Suppressor macrophage (primary cell): ENCODE results near the gene NOTCH2.
"Not testable (repeated sequence)": the region's sequence is repeated elsewhere in the genome, so short reads cannot be mapped to it uniquely, and the experiment has no call there.

Source experiments
- DNase-seq, 4 experiments: peaks; one replicate each; pipeline ENCODE4 v3.0.0-alpha.2; 2020 to 2022
- total RNA-seq, 17 experiments: gene quantifications; one replicate each; lab custom pipeline; 2026; ENCODE audit warnings: mixed read lengths in 6 of 17, inconsistent platforms in 3 of 17; lab: John Stamatoyannopoulos, UW

NOTCH2 gene
- 283 to 938 (median 470) reads per million in 17 experiments for total RNA-seq

DNA sequence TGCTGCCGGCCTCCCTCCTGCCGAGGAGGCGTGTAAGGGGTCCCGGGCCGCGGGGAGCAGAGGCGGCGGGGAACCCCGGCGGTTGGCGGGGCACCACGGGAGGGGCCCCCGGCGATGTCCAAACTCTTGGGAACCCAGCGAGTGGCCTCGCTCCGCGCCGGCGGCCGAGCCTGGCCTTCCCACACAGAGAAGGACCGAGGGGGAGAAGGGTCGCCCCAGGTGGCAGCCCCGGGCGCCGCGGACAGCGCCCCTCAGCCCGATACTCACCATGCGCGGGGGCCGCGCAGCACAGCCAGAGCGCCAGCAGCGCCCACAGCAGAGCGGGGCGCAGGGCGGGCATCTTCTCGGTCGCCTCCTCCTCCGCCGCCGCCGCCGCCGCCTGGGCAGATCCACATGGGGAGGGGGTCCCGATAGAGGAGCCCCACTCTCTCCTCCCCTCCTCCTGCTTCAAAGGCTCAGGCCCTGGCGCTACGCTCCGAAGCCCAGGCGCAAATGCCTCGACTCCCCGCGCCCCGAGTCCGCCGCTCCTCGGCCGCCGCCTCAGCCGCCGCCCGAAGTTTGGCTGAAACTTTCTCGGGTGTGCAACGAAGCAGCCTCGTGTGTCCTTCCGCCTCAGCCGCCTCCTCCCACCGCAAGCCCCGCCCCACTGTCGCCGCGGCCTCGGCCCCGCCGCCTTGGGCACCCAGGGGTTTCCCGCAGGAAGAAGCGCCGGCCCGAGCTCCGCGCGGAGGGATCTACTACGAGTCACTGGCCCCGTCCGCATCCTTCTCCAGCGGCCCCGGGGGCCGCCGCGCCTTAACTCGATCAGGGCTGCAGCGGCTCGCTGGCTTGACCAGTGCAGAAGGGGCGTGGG lies at the start of gene NOTCH2:
Gene NOTCH2 (minus strand): TSS at position 596 of the 853 bp plus-strand sequence. CDS start 256 bp downstream, at position 340.
- DNase-seq = peak; percentile 3 to 54 (median 34)

DNA sequence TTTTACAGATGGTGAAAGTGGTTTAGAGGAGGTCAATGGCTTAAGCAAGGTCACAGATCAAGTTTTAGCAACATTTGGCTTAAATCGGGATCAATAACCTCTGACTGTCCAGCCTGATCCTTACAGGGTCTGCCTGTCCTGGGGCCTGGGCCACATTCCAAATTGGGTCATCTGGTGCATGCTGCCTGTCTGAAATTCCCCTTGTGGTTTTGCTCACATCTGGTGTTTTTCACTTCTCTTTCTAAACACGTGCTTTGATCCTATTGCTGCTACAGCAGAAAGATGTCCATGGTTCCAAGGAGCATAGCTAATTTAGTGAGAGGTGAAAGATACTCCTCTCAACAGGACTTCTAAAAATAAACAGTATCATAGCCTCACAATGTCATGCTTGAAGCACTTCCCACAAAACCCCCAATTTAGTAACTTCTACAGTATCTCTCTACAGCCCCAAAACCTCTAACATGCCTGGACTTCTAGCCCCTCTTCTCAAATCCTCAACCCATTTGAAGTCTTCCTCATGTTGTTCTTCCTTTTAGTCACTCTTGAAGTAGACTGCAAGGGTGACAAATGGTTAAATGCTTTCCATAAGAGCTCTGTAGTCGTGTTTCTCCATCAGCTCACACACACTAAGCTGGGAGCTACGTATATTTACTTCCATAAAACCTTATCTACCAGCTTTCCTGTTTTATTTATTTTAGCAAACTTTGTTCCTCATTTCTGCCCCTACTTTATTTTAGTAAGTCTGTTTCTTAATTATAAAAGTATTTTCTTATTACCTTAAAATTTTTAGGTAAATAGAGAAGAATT lies 48.1 kb upstream of the NOTCH2 start:
- DNase-seq = peak; percentile 20 to 58 (median 42)

DNA sequence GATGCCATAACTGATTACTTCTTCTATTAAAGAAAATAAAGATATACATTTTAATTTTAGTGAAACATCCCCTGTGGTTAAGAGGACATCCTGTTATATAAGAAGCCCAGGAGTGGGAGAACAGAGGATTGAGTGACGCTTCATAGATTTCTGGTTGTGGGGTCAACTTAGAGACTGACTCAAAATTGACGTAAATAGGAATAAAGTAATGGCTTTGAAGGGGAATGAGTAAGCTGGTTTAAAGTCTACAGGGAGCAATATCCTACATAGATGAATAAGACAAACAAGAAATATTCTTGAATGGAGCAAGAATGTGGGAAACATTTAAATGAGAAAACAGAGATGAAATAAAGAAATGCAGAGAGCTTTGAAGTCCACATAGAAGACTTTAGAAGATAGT lies 46.6 kb upstream of the NOTCH2 start:
- DNase-seq = not testable (repeated sequence)

DNA sequence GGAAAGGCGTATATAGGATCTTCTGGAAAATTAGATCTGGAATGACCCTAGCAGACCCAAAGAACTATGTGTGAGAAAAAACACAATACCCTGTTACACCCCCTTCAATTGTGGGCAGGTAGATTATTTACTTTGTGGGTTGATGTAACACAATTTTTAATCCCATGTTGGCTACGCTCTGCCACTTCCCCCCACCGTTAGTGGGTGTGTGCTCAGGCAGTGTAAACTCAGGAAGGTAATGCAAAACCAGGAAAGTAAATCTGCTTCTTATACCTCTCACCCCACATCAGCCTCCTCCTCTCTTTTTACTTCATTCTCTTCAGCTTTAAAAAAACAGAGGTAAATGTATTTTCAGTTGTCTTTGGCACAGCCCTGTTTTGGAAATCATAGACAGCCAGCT lies 43.7 kb upstream of the NOTCH2 start:
- not testable (repeated sequence) for DNase-seq

DNA sequence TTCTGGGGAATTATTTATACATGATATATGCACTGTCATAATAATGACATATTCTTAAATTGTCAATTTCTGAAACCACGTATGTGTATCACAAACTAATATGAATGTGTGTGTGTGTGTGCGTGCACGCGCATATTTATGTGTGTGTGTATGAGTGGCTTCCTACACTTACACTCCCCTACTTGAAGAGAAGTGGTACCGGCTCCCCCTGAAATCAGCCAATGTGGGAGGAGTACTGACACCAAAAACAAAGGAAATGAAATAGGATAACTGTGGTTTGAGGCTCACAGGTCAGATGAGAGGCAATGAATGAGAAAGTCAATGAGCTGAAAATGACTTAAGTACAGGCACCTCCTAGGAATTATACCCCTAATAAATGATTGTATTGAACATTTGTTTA lies 42.8 kb upstream of the NOTCH2 start:
- DNase-seq = not testable (repeated sequence)

DNA sequence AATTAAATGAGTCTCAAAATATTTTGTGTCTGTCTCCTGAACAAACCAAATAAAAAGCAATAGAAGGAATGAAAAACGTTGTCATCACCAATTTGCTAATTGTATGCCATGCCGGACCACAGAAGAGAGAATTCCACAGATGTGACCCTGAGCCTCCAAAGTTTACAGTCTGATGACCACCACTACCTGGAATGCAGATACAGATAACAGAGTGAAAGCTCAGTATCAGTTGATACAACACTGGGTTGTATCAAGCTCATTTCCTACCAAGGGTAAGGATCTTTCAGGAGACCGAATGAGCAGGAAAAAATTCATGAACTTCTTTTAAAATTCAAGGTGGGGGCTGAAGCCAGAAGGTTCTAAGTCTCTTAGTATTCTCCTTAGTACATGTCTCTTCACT lies 42.3 kb upstream of the NOTCH2 start:
- DNase-seq = not testable (repeated sequence)

DNA sequence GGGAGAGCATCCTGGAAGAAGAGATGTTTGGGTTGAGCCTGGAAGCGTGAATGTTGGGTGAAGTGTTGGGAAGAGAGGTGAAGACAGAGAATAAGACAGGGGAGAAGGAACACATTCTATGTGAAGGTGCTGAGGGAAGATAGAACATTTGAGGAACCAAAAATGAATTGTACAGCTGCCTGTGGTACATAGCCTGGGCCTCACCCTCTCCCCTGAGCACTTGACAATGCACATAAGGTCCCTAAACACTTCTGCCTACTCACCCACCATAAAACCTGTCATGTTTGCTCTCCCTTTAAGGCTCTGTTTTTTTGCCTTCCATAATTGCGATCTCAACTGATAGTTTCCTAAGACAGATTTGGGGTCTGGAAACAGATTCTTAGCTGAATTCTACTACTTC lies 41.5 kb upstream of the NOTCH2 start:
- not testable (repeated sequence) for DNase-seq

DNA sequence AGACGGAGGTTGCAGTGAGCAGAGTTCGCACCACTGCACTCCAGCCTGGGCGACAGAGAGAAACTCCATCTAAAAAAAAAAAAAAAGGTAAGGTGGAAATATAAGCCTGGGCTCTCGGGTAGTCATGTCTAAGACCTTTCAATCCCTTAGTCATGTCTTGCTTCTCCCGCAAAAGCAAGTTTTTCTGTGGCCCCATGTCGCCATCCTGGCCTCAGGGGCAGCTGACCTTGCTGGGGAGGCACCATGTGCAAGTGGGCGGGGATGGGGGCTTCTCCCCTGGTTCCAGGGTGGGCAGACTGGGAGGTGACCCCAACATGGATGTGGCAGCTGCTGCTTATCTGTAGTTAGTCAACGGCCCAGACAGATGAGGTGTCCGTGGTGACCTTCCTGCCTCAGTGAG lies 40.2 kb upstream of the NOTCH2 start:
- DNase-seq = not testable (repeated sequence)

DNA sequence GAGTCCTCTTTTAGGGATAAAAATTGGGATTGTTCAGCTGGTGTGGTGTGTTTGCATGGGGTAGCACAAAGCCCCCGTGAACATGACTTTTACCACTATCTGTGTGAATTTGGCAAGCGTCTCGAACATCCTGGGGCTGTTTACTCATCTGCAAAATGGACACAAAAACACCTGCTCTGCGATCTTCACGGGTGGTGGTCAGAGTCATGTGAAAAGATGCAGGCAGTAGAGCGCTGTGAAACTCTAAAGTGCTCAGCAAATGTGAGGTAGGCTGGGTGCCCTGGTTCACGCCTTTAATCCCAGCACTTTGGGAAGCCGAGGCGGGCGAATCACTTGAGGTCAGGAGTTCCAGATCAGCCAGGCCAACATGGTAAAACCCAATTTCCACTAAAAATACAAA lies 39.7 kb upstream of the NOTCH2 start:
- not testable (repeated sequence) for DNase-seq

DNA sequence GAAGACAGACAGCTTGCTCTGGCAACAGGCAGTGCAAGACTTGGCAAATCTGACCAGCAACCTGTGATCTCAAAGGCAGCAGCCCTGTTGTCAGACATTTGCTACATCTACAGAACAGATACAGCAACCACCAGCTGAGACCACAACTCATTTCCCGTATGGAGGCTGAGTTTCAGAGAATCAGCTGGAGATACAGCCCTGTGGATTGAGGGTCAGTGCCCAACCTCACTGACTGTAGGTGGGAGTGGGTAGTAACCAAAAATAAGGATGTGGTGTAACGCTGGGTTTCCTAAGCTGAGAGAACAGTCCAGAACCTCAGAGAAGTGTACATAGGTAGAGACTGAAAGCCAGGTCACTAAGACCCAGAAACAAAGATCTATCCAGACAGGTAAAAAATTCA lies 35.8 kb upstream of the NOTCH2 start:
- peak in 2 of 4 experiments; percentile 9 to 22 for DNase-seq

DNA sequence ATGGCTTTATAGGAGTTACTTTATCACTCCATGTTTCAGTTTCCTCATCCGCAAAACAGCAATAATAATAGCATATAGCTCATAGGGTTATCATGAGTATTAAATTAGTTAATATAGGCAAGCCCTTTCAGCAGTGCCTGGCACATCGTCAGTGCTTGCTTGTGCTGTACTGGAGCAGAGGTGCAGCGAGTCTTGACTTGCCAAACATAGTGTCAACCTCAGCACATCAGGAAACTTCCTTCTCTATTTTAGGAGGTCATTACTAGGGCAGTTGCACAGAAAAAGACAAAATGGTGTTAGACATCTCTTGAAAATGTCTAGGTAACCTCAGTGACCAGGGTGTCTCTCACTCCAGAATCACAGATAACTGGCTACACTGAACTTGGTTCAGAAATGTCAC lies 34.3 kb upstream of the NOTCH2 start:
- DNase-seq = not testable (repeated sequence)

DNA sequence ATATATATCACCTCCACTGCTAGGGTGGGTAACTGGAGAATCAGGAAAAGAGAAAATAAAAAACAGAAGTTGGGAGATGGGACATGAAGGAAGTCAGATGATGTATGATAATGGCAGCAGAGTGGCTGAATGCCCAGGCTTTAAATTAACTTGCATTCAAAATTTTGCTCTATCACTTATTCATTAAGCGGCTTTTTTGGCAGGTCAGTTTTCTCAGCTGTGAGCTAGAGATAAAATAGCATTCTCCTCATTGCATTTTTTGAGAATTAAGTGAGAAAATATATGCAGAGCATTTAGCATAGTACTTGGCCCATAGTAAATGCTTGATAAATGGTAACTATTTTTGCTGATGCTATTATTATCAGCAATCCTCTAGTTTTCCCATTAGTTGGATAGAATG lies 32.1 kb upstream of the NOTCH2 start:
- DNase-seq = not testable (repeated sequence)

DNA sequence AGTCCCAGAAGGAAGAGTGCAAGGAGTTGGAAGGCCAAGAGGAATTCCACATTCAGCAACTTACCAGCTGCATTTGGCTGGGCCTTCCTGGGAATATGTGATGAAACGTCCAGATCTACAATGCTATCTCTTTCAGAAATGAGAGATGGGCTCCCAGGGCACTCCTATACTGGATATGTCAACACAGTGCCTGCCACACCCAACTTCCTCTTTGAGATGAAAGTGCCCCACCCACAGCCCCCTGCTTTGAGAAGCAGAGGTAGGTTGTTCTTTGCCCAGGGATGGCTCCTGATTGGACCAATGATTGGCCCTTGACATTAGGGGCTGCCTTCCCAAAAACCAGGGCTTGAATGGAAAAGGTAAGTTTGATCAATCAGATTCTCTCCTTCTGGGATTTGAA lies 31.1 kb upstream of the NOTCH2 start:
- not testable (repeated sequence) for DNase-seq

DNA sequence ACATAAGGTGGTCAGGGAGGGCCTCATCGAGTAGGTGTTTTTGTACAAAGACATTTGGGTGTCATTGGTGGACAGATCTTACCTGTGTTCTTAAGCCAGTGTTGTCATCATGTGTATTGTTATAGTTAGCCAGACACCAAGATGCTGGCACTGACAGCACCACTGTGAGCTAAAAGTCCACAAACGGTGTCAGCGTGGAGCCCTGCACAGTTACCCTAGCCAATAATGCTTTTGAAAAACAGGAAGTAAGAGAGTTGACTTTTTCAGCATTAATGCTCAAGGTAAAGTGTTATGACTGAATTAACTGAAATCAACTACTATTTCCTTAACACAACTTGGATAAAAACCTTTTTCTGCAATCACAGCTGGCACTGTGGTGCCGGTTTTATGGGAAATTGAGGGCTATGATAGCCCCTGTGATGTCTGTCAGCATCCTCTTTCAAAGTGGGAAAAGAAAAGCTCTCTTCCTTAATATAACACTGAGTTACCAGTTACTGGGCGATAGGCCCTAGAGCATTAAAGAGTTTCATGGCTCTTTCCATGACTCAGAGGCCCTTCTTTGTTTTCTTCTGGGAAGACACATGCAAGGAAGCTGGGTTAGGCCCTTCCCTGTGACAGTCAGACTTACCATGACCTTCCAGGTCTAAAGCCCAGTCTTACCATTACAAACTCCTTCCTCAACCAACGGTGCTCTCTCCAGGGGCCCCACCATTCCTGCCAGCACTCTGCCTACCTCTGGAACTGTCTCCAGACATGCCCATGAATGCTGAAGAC lies 29.7 kb upstream of the NOTCH2 start:
- DNase-seq = not testable (repeated sequence)

DNA sequence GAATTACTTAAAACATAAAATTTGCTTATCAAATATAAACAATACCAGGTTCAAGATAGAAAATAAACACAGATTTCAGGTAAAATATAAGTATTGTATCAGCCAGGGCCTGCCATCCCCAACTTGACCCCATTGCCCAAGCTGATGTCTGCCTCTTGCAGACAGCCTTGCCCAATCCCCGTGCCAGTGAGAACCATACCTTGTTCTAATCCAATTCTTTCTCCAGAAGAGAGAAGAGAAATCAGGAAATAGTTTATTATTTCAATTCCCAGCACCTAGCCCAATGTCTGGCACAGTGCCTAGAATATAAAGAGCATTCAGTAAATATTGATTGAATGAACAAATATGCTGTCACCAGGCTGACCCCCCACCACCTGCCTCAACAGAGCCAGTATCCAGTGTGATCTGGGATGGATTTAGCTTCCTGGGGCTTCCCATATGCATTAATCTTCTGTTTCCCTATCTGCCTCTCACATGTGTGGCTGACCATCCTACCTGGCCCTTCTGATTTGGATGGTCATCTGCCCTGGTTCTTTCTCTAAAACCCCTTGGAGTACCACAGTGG lies 27.6 kb upstream of the NOTCH2 start:
- DNase-seq = not testable (repeated sequence)

DNA sequence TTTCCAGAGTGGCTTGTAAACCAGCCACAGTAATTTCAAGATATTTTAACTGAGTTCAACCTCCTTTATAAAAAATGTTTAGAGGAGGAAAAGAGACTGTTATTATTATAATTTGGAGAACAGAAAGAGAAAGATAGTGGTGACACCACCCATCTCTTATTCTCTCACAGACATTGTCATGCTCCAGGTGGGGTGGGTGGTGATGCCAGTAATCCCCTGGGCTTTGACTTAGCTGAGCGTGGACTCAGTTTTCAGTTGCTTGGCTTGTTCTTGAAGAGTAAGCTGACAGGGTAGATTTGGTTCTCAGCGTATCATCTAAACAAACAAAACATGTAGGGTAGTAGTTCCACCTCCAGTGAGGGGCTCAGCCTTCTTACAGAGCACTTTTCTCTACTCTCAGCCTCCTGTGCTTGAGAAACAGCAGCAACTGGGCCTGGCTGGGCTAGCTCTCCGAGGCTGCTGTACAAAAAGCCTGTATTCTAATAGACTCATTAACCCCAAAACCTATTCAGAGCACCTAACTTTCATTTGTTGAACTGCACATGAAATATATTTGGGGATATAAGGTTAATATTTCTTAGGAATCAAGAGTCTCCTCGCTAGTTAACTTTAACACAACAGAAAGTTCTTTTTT lies 24.2 kb upstream of the NOTCH2 start:
- not testable (repeated sequence) for DNase-seq

DNA sequence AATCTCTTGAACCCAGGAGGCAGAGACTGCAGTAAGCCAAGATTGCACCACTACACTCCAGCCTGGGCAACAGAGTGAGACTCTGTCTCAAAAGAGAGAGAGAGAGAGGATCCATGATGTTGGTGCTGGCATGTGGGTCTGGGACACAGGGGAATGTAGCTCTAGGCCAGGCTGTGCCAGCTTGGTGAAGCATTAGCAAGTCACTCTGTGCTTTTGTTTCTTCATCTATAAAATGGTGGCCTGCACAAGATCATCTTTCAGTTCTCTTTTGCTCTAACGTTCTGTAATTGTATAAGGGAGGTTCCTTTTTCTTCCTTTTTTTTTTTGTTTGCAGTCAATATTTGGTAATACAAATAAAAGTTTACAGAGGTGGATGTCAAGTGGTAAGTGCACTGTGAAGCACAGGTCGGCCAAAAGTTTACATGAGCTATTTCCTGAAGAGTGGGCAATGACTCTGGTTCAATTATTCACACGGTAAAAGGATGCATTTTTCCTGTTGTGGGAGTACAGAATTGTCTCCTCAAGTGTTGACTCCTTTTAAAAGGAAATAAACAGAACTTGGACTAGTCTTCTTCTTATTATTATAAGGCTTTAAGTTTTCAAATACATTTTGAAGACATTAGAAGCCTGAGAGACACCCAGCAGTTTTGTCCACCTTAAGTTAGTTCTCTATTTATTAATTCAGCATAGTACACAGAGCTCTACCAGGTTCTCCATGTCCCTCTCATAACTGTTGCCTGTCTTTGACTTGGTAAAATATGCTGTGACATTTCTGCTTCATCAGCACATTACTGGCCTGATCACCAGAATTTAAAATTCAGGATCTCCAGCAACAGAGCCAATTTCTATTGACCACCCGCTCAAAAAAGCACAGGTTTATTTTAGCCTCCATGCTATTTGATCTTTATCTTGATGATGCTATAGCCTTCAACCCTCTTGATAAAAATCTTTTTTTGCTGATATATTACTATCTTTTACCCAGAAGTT lies 23.1 kb upstream of the NOTCH2 start:
- peak in 2 of 4 experiments; percentile 12 to 22 for DNase-seq

DNA sequence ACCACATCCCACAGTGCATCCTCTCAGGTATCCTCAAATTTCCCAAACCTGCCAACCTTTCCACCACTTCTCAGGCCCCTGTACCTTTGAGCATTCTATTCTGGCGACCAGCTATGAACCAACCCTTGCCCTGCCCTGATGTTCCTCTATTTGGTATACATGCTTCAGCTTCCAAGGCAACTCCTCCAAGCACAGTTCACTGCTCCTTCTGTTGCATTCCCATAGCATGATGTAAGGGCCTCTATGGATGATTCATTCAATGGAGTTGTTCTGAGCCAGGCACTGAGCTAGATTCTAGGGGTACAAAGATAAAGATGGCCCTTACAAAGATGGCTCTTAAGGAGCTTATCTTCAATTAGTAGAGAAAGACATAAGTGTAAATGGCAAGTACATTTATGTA lies 21.4 kb upstream of the NOTCH2 start:
- DNase-seq = not testable (repeated sequence)

DNA sequence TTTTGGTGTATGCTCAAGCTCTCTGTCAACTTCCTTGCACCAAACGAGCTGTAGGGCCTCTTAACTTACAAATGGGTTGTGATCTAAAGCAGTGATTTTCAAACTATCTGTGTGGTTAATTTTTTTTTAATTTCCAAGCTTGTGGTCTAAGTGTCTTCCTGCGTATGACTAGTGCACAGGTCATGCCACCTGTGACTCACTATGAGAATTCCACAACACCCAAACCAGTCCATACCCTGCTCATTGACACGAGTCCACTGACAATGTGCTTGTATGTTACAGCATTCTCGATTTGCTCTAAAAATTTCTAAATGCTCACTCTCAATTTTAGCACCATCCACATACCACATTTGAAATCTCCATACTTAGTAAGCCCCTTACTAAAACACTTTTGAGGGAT lies 18.5 kb upstream of the NOTCH2 start:
- peak; percentile 29 to 71 (median 47) for DNase-seq

DNA sequence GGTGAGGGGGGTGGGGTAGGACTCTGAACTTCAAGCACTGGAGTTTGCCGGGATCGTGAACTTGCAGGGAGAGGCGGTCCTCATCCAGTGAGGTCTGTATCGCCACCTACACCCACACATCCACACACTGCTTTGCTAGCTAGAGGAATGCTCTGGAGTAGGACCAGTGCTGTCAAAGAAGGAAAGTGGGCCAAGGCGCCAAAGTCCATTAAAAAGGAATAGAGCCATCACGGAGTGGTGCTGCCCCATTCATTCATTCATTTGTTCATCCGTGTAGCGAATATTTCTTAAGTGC lies 405 bp upstream of the NOTCH2 start:
- not testable (repeated sequence) for DNase-seq

DNA sequence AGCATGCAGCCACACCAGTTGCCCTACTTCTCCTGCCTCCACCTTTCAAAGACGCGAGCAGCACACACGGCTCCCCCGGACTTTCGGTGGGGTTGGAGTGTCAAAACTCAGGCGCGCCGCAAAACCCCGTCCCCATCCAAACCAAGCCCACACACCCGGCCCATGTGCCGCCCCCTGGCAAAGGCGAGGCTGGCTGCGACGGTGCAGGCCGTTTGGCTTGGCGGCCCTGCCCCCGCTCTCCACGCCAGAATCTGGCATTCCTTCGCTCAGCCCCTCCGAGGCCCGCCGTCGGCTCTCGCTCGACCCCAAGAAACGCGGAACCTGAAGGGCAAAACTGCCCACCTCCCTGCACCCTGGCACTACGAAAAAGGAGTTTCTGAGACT lies 787 bp downstream of the NOTCH2 start:
- not testable (repeated sequence) for DNase-seq
